HS-5 (cell line): ENCODE results near the gene PSME2.

Source experiments
- DNase-seq: peaks from one replicate; pipeline ENCODE4 v3.0.0-alpha.2; 2012; ENCODE audit warnings: low read depth

PSME2 gene

DNA sequence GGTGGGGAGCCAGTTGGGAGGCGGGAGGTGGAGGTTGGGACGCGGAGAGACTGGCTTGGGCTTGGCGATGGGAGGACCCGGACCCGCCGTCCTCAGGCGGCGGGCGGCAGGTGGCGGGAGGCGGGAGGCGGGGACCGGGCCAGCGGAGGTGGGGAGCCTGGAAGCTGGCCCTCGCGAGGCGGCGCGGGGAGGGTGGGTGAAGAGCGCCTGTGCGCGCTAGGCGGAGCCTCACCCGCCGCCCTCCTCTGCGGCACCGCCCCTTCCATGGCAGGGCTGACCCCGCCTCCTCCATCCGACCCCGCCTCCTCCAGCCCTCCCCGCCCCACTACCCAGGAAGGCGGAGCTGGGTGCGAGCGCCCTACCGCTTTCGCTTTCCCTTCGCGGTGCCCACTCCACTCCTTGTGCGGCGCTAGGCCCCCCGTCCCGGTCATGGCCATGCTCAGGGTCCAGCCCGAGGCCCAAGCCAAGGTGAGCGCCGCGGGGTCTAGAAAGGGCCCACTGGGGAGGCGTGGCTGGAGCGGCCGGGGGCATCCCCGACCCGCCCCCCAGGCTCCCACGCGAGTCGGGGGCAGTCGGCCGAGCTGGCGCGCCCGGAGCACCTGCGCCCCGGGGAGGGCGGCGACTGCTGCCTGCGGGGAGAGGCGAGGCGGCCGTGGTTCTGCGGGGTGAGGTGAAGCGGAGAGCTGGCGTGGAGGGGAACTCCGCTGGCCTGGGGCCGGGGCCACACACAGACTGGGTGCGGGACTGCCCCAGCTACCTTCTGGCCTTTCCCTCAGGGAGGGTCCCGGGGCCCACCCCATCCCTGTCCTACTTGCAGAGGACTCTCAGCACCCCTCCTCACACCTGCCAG is 10.4 kb downstream of the PSME2 start, which contains the start of gene PSME1:
TSS of gene PSME1 (plus strand) at position 361 of the 850 bp plus-strand sequence. CDS start at position 430, 69 bp downstream.
- no peak for DNase-seq

DNA sequence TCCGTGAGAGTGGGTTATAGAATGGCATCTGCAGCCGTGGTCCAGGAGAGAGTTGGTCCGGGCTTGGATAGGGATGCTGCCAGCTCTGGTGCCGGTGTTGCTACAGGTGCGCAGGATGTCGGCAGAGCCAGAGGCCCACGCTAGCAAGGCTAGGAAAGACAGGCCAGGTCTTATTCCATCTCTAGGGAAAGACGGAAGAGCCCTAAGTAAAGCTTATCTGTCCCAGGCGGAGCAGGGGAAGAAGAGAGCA is 10.9 kb downstream of the PSME2 start:
- DNase-seq, result no peak

GRCh38 chr14:24133735-24134134 is 12.7 kb downstream of the PSME2 start:
- no peak for DNase-seq

DNA sequence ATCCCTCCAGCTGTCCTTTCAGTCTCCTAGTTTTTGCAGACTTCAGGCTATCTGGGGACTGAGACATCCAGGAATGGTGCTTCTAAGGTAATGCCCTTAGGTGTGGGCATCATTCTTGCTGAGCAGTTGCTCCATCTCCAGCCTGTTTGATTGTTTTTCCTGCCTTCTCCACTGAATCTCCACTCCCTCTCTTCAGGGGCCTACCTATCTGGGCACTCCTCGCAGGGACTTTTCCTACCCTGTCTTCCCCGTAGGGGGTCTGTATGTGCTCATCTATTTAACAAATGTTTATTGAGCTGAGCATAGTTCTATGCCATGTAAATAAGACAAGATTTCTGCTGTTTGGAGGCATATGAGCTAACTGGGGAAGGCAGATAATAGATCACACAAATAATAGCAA is 13.4 kb downstream of the PSME2 start:
- DNase-seq, result no peak

DNA sequence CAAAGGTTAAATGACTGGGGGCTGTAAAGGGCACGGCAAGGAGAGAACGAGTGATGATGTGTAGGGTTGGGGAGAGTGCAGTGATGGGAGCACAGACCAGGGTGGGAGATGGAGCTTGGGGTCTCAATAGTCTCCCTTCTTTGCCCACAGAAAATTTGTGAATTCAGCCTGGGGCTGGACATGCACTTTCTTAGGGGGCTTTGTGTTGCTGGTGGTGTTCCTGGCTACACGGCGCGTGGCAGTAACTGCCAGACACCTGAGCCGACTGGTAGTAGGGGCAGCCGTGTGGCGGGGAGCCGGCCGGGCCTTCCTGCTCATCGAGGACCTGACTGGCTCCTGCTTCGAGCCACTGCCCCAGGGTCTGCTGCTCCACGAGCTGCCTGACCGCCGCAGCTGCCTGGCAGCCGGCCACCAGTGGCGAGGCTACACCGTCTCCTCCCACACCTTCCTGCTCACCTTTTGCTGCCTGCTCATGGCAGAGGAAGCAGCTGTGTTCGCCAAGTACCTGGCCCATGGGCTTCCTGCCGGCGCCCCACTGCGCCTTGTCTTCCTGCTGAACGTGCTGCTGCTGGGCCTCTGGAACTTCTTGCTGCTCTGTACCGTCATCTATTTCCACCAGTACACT is 14.2 kb downstream of the PSME2 start:
- DNase-seq, result no peak

DNA sequence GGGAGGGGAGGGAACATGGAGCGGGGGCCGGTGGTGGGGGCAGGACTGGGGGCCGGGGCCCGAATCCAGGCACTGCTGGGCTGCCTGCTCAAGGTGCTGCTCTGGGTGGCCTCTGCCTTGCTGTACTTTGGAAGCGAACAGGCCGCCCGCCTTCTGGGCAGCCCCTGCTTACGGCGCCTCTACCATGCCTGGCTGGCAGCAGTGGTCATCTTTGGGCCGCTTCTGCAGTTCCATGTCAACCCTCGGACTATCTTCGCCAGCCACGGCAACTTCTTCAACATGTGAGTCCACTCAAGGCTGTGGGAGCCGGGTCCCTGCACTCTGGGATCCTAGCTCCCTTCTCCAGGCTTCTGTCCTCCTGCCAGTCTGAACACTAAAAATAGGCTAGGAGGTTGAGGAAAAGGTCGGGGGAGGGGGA is 14.9 kb downstream of the PSME2 start:
- no peak for DNase-seq

DNA sequence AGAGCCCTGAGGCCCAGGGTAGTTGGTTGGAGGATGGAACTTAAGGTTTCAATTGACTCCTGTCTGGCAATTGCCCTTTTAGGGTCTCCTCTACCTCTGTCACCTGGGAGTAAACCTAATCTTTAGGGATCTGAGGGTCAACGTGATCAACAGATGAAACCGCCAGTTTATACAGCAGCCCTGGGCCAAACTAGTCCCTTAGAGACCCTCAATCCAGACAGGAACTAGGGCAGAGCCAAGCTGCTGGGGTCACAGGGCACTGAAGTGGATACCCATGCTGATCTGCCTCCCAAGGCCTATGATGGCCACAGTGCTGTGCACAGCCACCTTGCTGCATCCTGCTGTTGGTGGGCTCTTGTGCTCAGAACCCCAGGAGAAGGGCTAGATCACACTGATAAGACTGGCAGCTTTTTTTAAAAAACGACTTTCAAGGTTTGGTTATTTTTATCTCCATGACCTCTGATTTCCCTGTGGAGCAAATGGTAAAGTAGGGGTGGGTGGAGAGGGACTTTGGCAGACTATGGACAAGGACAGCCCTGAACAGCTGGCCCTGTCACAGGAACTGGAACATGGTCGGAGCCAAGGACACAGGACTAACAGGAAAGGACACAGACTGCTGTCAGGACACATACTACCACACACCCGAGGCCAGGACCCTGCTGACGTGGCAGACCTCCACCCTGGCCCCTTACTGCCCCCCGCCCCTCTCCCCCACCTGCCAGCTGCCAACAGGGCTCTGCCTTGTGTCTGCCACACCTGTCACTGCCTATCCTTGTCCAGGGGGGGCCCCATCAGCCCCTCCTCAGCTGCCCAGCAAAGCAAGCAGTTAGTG is 15.5 kb downstream of the PSME2 start:
- DNase-seq, result no peak

GRCh38 chr14:24130380-24130716 is 16.1 kb downstream of the PSME2 start, which contains the start of gene FITM1:
Gene FITM1 (plus strand): TSS chr14:24130659. CDS start chr14:24131564, 905 bp downstream.
- DNase-seq, result no peak

DNA sequence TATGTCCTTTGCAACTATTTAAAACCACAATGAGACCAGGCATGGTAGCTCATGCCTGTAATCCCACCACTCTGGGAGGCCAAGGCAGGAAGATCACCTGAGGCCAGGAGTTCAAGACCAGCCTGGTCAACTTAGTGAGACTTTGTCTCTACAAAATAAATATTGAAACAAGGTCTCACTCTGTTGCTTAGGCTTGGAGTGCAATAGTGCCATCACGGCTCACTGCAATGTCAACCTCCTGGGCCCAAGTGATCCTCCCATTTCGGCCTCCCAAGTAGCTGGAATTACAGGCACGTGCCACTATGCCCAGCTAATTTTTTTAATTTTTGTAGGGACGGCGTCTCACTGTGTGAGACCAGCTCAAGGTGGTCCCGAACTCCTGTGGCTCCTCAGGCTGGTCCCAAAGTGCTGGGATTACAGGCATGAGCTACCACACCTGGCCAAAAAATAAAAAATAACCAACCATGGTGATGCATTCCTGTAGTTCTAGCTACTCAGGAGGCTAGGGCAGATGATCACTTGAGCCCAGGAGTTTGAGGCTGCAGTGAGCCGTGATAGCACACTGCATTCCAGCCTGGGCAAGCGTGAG is 16.9 kb downstream of the PSME2 start:
- no peak for DNase-seq

- no peak for DNase-seq
Observed at GRCh38 chr14:24127673-24128072, 18.7 kb downstream of the PSME2 start.

GRCh38 chr14:24126939-24127338 is 19.5 kb downstream of the PSME2 start:
- DNase-seq, result no peak

GRCh38 chr14:24123424-24124417 is 22.7 kb downstream of the PSME2 start:
- no peak for DNase-seq

DNA sequence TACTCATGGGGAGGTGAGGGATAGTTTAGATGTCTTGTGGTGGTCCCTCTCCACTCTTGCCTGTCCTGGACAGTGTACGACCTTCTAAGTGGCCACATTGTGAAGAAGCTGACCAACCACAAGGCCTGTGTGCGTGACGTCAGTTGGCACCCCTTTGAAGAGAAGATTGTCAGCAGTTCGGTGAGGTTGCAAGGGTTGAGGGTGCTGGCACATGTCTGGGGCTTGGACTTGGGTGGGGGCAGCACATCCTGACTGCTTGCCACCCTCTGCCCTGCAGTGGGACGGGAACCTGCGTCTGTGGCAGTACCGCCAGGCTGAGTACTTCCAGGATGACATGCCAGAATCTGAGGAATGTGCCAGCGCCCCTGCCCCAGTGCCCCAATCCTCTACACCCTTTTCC is 23.5 kb downstream of the PSME2 start:
- no peak for DNase-seq

- DNase-seq, result no peak
Observed at GRCh38 chr14:24122416-24122815, 24.0 kb downstream of the PSME2 start.

DNA sequence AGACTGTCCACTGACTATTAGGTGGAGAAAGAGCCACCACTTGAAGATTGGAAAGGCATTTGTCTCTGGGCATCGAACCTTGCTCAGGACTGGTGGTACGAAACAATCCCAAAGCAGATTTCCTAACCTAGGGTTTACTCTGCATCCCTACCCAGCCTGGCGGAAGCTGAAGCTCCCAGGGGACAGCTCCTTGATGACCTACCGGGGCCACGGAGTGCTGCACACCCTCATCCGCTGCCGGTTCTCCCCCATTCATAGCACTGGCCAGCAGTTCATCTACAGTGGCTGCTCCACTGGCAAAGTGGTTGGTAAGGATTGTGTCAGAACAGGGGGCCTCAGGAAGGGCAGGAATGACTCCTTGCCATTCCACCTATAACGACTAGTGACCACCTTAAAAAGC is 25.2 kb downstream of the PSME2 start:
- no peak for DNase-seq

- no peak for DNase-seq
Observed at GRCh38 chr14:24119691-24120090, 26.7 kb downstream of the PSME2 start.

GRCh38 chr14:24117179-24117578 is 29.2 kb downstream of the PSME2 start:
- no peak for DNase-seq

DNA sequence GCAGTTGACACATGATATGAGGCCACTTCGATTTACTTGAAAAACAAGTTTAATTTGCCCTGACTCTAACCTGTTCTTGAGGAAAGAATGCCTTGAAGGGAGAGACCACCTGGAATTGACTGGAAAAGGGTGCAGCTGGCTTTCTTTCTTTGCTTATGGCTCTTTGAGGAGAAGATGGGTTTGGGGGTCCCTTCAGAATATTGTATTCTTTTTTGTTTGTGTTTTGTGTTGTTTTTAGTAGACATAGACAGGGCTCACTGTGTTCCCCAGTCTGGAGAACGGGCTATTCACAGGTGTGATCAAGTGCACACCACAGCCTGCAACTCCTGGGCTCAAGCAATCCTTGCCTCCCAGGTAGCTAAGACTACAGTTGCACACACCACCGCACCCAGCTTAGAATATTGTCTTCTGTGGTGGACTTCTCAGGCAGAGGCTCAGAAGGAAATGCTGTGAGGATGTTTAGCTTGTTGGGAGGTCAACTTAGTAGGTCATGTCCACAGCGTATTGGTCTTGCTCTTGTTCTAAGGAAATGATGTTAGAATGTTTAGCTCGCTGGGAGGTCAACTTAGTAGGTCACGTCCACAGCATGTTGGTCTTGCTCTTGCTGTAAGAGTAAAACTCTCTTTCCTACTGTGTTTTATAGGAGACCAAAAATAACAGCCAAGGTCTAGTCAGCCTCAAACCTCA is 30.1 kb downstream of the PSME2 start:
- no peak for DNase-seq

- DNase-seq, result no peak
Observed at GRCh38 chr14:24115422-24116127, 30.8 kb downstream of the PSME2 start.
